Measurements from ENCODE around the gene MDK.

GRCh38 chr11:46391578-46392420 lies 10.3 kb downstream of the MDK start, which contains the start of gene CHRM4:
- TF ChIP-seq CTCF (IDR thresholded peaks at IDR 0.05) = no peak
- no peak for TF ChIP-seq POLR2A (IDR thresholded peaks at IDR 0.05)

Data from right lobe of liver (tissue), 4 donors.